A549 (cell line): ENCODE data around the gene SPAG6. TPM values are rescaled to one million over a fixed set of nuclear protein-coding genes. Genes with fewer than 3 reads are reported as not detected.

ENCODE experiments used
- ATAC-seq, 2 experiments: fragments of 200-7000 bp in 1 of 2; fragments of >200 bp in 1 of 2; cut with Nextera tagmentation in 1 of 2; cut with Tn5 transposase in 1 of 2; 3 replicates each; pipeline versions ENCODE4 v1.8.0 to v1.9.1; 2018 to 2020; ENCODE audit warnings: mild to moderate bottlenecking in 1 of 2, moderate library complexity in 1 of 2
- CTCF ChIA-PET: fragments of 300-600 bp; sonication (Branson Sonifier 250); formaldehyde crosslinking; extraction: SDS; loops from one replicate; lab custom pipeline; 2021; ENCODE audit warnings: antibody characterized with exemption, inconsistent platforms; lab: Yijun Ruan, JAX
- POLR2A ChIA-PET: fragments of 350-600 bp; formaldehyde crosslinking; extraction: SDS; loops from one replicate; lab custom pipeline; 2021; ENCODE audit warnings: antibody characterized with exemption, inconsistent platforms; lab: Yijun Ruan, JAX
- DNase-seq, 2 experiments: peaks; one replicate each; pipeline versions ENCODE4 v3.0.0 to v3.0.0-alpha.2; 2011 to 2016; ENCODE audit warnings: low read depth in 1 of 2, low spot score in 1 of 2
- FAIRE-seq: peaks from 2 replicates; lab custom pipeline; 2011; peaks lifted over from hg19 to GRCh38; lab: Jason Lieb, UNC
- H3K27ac ChIP-seq, 2 experiments: fragments of >200 bp; sonication (Bioruptor Twin); formaldehyde crosslinking; 3 replicates each; pipeline ENCODE4 v1.5.1; 2016 to 2017
- H3K4me1 ChIP-seq: fragments of >200 bp; sonication (Bioruptor Twin); formaldehyde crosslinking; 3 replicates; pipeline ENCODE4 v1.6.1; 2016
- H3K4me2 ChIP-seq: fragments of >200 bp; sonication (Bioruptor Twin); formaldehyde crosslinking; 3 replicates; pipeline ENCODE4 v1.6.1; 2016
- H3K4me3 ChIP-seq: fragments of >200 bp; sonication (Bioruptor Twin); formaldehyde crosslinking; 3 replicates; pipeline ENCODE4 v1.5.1; 2016
- H3K9me3 ChIP-seq: fragments of >200 bp; sonication (Bioruptor Twin); formaldehyde crosslinking; 3 replicates; pipeline ENCODE4 v1.6.1; 2016
- ESRRA ChIP-seq: fragments of 150-350 bp; IDR thresholded peaks from 2 replicates; pipeline ENCODE4 v1.6.1; 2014; ENCODE audit warnings: mild to moderate bottlenecking, low read length, borderline replicate concordance
- FOSL2 ChIP-seq, 2 experiments: fragments of 450-650 bp in 1 of 2; fragments of >200 bp in 1 of 2; sonication (Bioruptor Twin) in 1 of 2; formaldehyde crosslinking; IDR thresholded peaks; 2 replicates each; pipeline versions ENCODE4 v1.5.0 to v1.6.1; 2016 to 2020; ENCODE audit warnings: mild to moderate bottlenecking in 1 of 2, moderate library complexity in 1 of 2
- HMGXB4 ChIP-seq: fragments of 250-450 bp; sonication (Bioruptor Pico); IDR thresholded peaks from 2 replicates; pipeline ENCODE4 v1.5.0; 2021; ENCODE audit warnings: mild to moderate bottlenecking, moderate library complexity, borderline replicate concordance
- HOXB13 ChIP-seq: fragments of 250-450 bp; sonication (Bioruptor Pico); IDR thresholded peaks from 2 replicates; pipeline ENCODE4 v1.5.0; 2020; ENCODE audit warnings: low read depth, mild to moderate bottlenecking, moderate library complexity
- JUNB ChIP-seq: fragments of >200 bp; sonication (Bioruptor Twin); formaldehyde crosslinking; IDR thresholded peaks from 2 replicates; pipeline ENCODE4 v1.6.1; 2016
- KDM1A ChIP-seq: fragments of 200-600 bp; sonication (generic); IDR thresholded peaks from 2 replicates; pipeline ENCODE4 v1.6.1; 2016; ENCODE audit warnings: low read depth, mild to moderate bottlenecking
- KDM5A ChIP-seq: fragments of 200-600 bp; sonication (generic); IDR thresholded peaks from 2 replicates; pipeline ENCODE4 v1.6.1; 2016; ENCODE audit warnings: antibody characterized with exemption, mild to moderate bottlenecking
- MAFK ChIP-seq: fragments of 450-650 bp; IDR thresholded peaks from 2 replicates; pipeline ENCODE4 v1.6.1; 2014; ENCODE audit not compliant: partially characterized antibody
- MAX ChIP-seq: IDR thresholded peaks from 2 replicates; pipeline ENCODE4 v1.6.1; 2012
- NR3C1 ChIP-seq: fragments of >200 bp; sonication (Bioruptor Twin); formaldehyde crosslinking; IDR thresholded peaks from 3 replicates; pipeline ENCODE4 v1.6.1; 2017
- PBX3 ChIP-seq: IDR thresholded peaks from 2 replicates; pipeline ENCODE4 v1.6.1; 2012
- PHF8 ChIP-seq: fragments of 200-600 bp; sonication (generic); IDR thresholded peaks from 2 replicates; pipeline ENCODE4 v1.6.1; 2016; ENCODE audit warnings: low read depth, mild to moderate bottlenecking, antibody characterized with exemption, moderate library complexity, borderline replicate concordance
- RAD21 ChIP-seq, 2 experiments: fragments of >200 bp in 1 of 2; sonication (Bioruptor Twin) in 1 of 2; formaldehyde crosslinking in 1 of 2; IDR thresholded peaks in 1 of 2; conservative IDR thresholded peaks in 1 of 2; 2 replicates in 1 of 2; 3 replicates in 1 of 2; pipeline ENCODE4 v1.6.1; 2012 to 2018; ENCODE audit warnings: inconsistent platforms in 1 of 2
- RARB ChIP-seq: fragments of 250-450 bp; sonication (Bioruptor Pico); IDR thresholded peaks from 2 replicates; pipeline ENCODE4 v1.8.0; 2021; ENCODE audit warnings: mild to moderate bottlenecking, moderate library complexity
- REST ChIP-seq: fragments of 200-600 bp; sonication (generic); IDR thresholded peaks from 2 replicates; pipeline ENCODE4 v1.6.1; 2016; ENCODE audit warnings: antibody characterized with exemption, mild to moderate bottlenecking, moderate library complexity
- RNF2 ChIP-seq: fragments of 200-600 bp; sonication (generic); IDR thresholded peaks from 2 replicates; pipeline ENCODE4 v1.6.1; 2016; ENCODE audit warnings: low read depth, mild to moderate bottlenecking, antibody characterized with exemption, moderate library complexity, borderline replicate concordance
- TP53 ChIP-seq: fragments of 250-450 bp; sonication (Bioruptor Pico); IDR thresholded peaks from 2 replicates; pipeline ENCODE4 v1.5.0; 2021; ENCODE audit warnings: mild to moderate bottlenecking, moderate library complexity
- WGBS: methylation state at CpG from one replicate; pipeline ENCODE4 v1.1.6; 2017; ENCODE audit errors: missing lambda C conversion rate; 5-methylcytosine and 5-hydroxymethylcytosine counted together
- polyA plus RNA-seq, 4 experiments: library from polyadenylated mRNA; depleted of rRNA in 3 of 4; stranded (reverse); fragments of >200 nt; fragmentation: RNase III in 1 of 4; extraction: RNeasy Plus Mini Kit Qiagen cat#74134 plus additional on column Dnase treatment in 1 of 4; gene quantifications; 2 replicates in 3 of 4; 3 replicates in 1 of 4; pipeline ENCODE4 v1.2.3, GENCODE V29; 2011 to 2017

The SPAG6 gene
- polyA plus RNA-seq, 2 of the 4 experiments (the other 2 are of a cell fraction) = 0.04 TPM; not detected in 1

GRCh38 chr10:22381262-22381661, 36.0 kb downstream of the SPAG6 start:
- ChIA-PET POLR2A (no interaction called here), CTCF (no interaction called here)
- no peaks in the 10 kb centered on the region for H3K9me3 ChIP-seq
- no peak for FAIRE-seq
- H3K27ac ChIP-seq = no peak overlapping the region
- H3K4me2 ChIP-seq = no peak overlapping the region
- ATAC-seq = no peak
- 64% methylated on average over 4 of the region's 4 CpGs for WGBS
- no peak for DNase-seq
- no peaks in the 10 kb centered on the region for H3K4me1 ChIP-seq
- H3K4me3 ChIP-seq = no peak overlapping the region
- no peak for TF ChIP-seq KDM1A

- FAIRE-seq (no peak), DNase-seq (no peak), ATAC-seq (no peak)
- Histone ChIP-seq H3K27ac (no peak overlapping the region), H3K4me1 (no peaks in the 10 kb centered on the region), H3K9me3 (no peaks in the 10 kb centered on the region), H3K4me2 (no peak overlapping the region), H3K4me3 (no peak overlapping the region)
- TF ChIP-seq RARB (CRISPR knock-in tag) (no peak), RNF2 (no peak), MAFK (no peak), TP53 (no peak), NR3C1 (no peak), MAX (no peak), HMGXB4 (CRISPR knock-in tag) (no peak), PHF8 (no peak), FOSL2 (IDR thresholded peaks at IDR 0.05) (no peak), FOSL2 (CRISPR knock-in tag; IDR thresholded peaks at IDR 0.05) (no peak)
- WGBS = 76% methylated on average over 1 of the region's 1 CpG
- CTCF ChIA-PET = no interaction called here
- POLR2A ChIA-PET = no interaction called here
Observed at GRCh38 chr10:22386503-22386902, 41.2 kb downstream of the SPAG6 start.

- Histone ChIP-seq H3K4me2 (no peak overlapping the region), H3K27ac (no peak overlapping the region), H3K4me1 (no peaks in the 10 kb centered on the region), H3K9me3 (no peaks in the 10 kb centered on the region), H3K4me3 (no peak overlapping the region)
- no peak for TF ChIP-seq REST
- no peak for TF ChIP-seq HMGXB4 (CRISPR knock-in tag)
- TF ChIP-seq KDM5A = no peak
- no peak for TF ChIP-seq RARB (CRISPR knock-in tag)
- no peak for TF ChIP-seq HOXB13 (CRISPR knock-in tag)
- TF ChIP-seq JUNB = no peak
- TF ChIP-seq PBX3 = no peak
- TF ChIP-seq ESRRA = no peak
- no peak for TF ChIP-seq RAD21 (conservative IDR thresholded peaks at IDR 0.05 in 1 of 2, IDR thresholded peaks at IDR 0.05 in 1 of 2)
- TF ChIP-seq MAX = no peak
- 67% methylated on average over 6 of the region's 6 CpGs for WGBS
- peak; percentile 46 for FAIRE-seq
- POLR2A ChIA-PET = no interaction called here
- DNase-seq = no peak
- ATAC-seq = no peak
- CTCF ChIA-PET = no interaction called here
Observed at GRCh38 chr10:22389856-22390589, 44.7 kb downstream of the SPAG6 start.
